Urothelium cell line (cell line): ENCODE data around the gene DENND1A.
"Not testable (repeated sequence)": the region's sequence is repeated elsewhere in the genome, so short reads cannot be mapped to it uniquely, and the experiment has no call there.

ENCODE experiments used
- DNase-seq: peaks from one replicate; pipeline ENCODE4 v3.0.0; 2011; ENCODE audit warnings: low spot score, mixed read lengths
- FAIRE-seq: peaks from 2 replicates; lab custom pipeline; 2011; peaks lifted over from hg19 to GRCh38; lab: Jason Lieb, UNC

DENND1A gene

DNA sequence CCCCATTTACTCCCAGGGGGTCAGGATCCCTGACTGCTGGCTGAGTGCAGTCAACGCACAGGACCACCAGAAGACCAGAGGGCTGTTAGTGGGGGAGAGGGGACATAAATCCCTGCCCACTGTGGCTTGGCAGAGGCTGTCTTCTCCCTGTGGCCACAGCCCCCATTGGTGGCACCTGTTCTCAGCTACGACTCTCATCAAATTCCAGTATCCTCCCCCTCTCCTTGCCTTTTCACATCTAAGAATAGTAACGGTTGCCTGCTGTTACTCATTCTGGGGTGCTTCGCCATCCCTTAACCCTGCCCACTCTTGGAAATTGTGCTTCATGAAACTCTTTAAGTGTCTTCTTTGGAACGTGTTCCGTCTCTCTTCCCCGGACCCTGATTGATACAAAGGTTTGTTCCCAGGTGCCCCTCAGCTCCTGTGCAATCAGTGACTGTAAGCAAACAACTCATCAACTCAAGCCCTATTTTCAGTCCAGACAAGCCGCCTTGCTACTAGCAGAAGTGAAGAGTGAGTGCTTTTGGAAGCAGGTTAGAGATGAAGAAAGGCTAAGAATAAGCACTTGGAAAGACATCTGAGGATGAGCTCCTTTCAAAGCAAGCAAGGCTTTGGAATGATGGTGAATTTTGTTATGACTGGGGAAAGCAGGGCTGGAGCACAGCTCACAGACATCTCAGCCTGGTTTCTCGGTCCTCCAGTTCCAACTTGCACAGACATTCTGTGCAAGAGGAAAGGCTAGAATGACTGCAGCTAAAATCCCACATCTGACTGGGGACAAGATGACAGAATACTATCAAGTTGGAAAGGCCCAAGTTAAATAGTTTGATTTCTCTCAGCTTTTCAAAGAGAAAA, 22.9 kb upstream of the DENND1A start:
- DNase-seq (no peak), FAIRE-seq (no peak)

DNA sequence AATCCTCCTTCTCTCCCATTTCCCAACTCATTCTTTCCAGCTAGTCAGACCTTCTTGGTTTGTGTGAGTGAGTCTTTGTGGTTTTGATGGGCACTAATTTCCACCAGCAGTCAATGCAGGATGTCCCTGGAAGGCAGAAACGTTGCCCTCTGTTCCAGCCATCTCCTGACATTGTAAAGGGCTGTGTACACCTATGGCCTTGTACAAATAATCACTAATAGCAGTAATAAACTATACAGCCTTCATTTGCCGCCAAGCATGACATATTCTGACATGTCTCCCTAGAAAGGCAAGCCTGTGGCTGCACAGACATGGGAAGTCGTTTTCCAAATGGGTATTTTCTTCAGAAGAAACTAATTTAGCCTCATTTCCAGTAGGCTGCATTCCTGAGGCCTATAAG, 18.4 kb upstream of the DENND1A start:
- FAIRE-seq, result no peak

DNA sequence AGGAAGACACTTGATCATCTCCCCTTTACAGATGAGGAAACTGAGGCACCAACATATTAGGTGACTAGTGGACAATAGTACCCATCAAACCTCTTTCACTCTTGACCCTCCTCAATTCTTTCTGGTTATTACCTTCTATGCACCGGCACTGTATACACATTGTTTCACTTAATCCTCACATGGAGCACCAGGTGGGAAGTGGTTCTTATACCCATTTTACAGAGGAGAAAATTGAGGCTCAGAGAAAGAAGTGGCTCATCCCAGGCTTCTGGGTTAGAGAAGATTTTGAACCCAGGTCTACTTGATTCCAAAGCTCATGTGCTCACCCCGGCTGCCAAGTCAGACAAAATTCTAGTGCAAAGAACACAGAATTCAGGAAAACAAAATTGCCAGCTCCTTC, 17.4 kb upstream of the DENND1A start:
- DNase-seq (no peak), FAIRE-seq (no peak)

More for the DNA sequence above, 18.4 kb upstream of the DENND1A start:
- DNase-seq, result no peak

DNA sequence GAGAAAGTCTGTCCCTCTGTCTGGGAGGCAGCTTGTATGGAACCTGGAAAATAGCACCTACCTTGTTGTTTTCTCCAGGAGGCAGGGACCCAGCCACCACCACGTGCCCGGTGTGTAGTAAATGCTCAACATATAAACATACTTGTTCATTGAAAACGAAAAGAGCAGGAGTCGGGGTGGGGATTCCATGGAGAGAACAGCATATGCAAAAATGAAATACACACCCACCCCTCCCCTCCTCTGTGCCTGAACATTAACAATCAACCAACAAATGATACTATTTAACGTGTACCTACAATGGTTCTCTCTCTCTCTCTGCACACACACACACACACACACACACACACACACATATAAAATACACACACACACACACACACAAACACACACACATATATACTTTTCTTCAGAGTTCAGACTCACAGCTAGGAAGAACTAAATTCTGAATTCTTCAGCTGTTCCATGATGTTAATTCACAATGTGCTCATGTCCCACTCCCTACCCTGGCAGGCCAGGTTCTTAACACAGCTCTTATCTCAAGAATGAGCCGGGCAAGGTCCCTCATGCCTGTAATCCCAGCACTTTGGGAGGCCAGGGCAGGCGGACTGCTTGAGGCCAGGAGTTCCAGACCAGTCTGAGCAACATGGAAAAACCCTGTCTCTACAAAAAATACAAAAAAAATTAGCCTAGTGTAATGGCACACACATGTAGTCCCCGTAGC, 16.3 kb upstream of the DENND1A start:
- FAIRE-seq, result no peak
- no peak for DNase-seq

DNA sequence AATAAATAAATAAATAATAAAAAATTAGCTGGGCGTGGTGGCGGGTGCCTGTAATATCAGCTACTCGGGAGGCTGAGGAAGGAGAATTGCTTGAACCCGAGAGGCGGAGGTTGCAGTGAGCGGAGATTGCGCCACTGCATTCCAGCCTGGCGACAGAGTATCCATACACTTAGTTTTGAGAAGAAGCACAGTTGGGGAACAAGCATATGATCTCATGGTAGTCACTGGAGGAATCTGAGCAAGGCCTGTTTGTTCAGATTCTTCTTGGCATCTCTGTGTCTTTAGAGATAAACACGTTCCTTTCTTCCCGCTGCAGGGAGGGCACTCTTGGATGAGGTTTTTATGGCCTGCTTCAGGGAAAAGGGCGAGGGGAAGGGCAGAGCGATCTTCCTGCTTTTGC, 15.6 kb upstream of the DENND1A start:
- DNase-seq (no peak), FAIRE-seq (no peak)

DNA sequence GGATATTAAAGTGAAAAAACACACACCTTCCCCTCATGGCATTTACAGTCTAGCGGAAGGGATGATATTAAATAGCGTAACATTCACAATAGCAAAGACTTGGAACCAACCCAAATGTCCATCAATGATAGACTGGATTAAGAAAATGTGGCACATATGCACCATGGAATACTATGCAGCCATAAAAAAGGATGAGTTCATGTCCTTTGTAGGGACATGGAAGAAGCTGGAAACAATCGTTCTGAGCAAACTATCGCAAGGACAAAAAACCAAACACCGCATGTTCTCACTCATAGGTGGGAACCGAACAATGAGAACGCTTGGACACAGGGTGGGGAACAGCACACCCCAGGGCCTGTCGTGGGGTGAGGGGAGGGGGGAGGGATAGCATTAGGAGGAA, 14.5 kb upstream of the DENND1A start:
- not testable (repeated sequence) for FAIRE-seq, DNase-seq

DNA sequence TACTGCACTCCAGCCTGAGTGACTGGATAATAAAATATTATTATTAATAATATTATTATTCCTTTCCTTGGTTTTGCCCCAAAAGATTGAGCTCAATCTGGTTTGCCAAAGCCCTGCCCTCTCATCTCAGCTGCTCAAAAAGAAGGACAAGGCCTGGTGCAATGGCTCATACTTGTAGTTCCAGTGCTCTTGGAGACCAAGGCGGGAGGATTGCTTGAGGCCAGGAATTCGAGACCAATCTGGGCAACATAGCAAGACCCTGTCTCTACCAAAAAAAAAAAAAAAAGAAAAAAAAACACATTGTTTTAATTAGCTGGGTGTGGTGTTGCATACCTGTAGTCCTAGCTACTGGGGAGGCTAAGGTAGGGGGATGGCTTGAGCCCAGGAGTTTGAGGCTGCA, 13.7 kb upstream of the DENND1A start:
- DNase-seq, result no peak
- FAIRE-seq, result no peak

DNA sequence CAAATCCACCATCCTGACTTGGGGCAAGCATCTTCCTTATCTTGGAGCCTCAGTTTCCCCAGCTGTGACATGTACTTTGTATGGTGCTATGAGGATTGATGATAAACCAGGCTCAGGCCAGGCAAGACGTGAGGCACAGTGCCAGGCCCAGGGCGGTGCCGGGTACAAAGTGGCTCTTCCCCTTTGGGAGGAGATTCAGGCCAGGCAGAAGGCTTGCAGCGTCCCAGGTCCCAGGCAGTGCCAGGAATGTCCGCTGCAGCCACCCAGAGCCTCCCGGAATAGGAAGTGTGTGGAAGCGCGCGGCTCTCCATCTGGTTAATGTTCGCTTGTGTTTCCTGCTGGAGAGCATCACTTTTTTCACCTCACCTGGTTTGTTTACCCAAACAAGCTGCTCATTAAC, 12.6 kb upstream of the DENND1A start:
- no peak for DNase-seq
- FAIRE-seq, result no peak

DNA sequence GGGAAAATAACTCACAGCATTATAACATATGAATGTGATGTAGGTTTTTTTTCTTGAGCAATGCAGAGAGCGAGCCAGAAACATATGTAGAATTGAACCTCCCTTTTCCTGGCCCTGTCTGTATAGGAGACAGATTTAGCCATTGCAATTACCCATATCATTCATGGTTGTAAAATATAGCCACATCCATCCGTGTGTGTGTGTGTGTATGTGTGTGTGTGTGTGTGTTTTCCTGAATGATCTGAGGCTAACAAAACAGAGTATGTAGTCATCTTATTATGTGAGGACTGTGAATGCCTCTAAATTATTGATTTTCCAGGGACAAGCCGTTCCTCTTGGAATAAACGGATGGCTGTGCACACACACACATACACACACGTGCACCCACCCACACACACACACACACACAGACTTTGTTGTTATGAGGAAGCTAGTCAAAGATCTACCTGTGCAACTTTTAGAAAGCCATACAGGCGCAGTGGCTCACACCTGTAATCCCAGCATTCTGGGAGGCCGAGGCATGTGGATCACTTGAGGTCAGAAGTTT, 11.7 kb upstream of the DENND1A start:
- FAIRE-seq (no peak), DNase-seq (no peak)

DNA sequence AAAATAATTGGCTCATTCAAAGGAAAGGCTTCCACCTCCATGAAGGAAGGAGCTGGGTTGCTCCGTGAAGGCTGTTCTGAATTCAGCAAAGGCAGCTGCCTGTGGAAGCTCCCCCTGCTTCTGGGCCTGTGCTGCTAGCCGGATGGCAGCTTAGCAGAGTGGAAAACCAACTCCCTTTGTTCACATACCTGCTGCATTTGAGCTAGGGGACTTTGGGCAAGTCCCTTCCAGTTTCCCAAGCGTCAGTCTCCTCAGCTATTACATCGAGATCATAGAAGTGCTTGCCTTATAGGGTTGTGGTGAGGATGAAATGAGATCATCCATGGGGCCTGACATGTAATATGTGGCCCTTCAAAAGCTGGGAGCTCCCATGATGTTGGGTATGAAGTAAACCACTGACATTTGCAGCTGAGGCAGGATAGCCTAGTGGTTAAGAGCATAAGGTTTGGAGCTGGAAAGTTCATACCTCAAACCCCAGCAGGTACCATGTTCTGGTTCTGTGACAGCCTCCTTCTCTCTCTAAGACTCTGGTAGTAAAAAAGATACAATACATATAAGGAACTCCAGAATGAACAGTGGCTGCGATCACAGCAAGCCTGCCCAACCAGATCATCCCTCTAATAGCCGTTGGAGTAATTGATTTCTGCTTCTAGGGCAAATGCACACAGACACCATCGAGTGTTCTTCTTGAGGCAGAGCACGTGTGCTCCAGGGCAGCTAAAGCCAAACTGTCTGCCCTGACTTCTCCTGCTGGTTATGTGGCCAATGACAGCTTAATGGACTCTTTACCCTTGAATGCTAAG, 11.0 kb upstream of the DENND1A start:
- DNase-seq (no peak), FAIRE-seq (no peak)

DNA sequence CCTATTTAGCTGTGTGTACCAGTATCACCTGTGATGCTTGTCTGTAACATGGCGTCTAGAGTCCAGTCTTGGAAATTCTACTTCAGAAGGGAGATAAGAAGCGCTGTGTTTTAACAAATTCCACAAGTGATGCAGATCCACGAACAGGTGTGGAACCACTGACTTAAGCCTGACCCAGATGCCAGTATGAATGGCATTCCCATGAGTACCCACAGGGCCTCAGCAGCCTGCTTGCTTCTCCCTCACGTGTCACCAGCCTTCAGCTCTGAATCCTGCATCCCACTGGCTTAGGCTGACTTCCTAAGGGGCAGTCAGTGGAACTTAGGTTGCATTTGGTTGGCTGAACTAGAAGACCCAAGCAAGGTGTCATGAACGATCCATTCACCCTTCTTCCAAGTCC, 8.5 kb upstream of the DENND1A start:
- DNase-seq (no peak), FAIRE-seq (no peak)

DNA sequence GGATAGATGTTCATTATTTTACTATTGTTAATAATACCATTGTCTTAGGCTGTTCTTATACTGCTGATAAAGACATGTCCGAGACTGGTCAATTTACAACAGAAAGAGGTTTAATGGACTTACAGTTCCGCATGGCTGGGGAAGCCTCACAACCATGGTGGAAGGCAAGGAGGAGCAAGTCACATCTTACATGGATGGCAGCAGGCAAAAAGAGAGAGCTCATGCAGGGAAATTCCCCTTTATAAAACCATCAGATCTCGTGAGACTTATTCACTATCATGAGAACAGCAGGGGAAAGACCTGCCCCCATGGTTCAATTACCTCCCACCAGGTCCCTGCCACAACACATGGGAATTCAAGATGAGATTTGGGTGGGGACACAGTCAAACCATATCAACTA, 6.6 kb upstream of the DENND1A start:
- not testable (repeated sequence) for FAIRE-seq, DNase-seq

DNA sequence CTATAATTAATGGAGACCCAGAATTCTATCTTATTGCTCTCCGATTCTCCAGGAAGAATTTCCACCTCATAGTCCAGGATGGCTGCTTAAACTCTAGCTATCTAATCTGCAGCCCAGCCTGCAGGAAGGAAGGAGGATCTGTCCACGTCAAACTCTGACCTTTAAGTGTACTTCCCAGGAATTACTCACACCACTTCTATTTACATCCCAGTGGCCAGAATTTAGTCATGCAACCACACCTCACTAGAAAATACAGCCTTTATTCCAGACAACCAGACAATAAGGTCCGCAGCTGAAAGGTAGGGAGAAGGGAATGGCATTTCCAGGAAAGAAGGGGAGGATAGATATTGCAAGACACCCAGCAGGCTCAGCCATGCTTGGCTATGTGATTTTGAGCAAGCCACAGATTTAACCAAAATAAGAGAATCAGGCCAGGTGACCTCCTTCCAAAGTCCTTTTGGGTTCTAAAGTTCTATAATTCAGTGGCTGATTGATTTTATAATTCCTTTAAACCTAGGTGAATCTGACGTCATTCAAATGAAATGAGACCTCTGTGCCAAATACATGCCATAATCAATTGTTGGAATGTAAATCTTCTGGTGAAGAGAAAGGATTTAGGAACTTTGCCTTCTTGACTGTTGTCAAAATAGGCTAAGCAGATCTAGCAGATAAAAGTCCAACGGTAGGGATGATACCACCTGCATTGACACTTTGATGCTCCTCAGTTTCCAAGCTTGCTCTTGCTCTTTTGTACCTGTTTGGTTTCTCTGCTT, 3.7 kb upstream of the DENND1A start:
- DNase-seq (peak; percentile 64), FAIRE-seq (no peak)

DNA sequence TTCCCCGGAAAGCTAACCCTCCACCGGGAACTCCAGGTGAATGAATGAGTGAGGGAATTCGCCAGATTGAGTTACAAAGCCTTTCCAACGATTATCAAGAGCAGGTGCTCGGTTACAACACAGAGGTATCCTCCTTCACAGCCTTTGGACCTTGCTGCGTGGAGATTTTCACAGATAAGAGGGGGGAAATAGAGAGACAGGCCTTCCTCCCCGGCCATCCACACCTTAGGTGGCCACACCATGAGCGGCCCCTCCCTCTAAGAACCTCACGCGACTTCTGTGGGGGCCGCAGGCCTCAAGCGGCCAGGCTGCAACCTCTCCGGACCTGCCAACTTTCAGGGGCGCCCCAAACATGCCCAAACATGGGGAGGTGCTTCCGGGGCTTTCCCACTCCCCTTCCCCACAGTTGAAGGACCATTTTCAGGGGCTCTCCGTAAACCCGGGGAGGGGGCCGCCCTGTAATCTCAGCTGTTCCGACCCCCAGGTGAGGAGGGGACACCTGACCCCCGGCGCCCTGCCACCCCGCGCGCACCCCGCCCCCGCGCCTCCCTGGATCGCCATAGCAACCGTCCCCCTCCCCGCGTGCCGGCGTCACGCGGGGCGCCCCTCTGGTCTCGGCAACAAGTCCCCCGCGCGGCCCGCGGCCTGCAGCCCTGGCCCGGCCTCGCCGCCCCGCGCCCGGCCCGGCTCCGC, 603 bp downstream of the DENND1A start:
- DNase-seq (no peak), FAIRE-seq (no peak)

DNA sequence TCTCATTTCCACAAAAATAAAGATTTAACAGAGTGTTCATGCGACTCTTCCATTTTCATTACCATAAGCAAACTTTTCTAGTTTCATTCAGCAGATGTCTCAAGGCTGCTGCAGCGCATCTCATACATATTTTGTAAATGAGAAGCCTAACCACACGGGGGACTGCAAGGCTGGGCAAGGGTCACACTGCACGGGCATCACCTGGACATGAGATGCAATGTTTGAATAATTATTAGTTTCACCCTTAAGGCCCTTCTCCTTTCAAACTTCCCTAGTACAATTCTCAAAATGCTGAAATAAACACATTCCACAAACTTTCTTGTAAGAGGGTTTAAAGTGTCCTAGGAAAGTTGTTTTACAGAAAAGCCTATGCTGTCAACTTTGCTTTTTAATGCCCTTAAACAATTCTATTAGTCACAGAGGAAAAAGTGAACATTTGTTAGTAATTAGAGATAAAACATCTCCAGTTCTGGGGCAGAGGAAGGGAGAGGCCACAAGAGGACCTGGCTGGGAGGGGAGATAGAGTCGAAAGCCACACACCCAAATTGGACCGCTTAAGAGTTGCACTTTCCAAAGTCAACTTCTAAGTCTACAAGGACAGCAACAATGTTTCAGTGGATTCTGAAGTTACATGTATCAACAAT, 1.3 kb downstream of the DENND1A start:
- no peak for FAIRE-seq
- no peak for DNase-seq

DNA sequence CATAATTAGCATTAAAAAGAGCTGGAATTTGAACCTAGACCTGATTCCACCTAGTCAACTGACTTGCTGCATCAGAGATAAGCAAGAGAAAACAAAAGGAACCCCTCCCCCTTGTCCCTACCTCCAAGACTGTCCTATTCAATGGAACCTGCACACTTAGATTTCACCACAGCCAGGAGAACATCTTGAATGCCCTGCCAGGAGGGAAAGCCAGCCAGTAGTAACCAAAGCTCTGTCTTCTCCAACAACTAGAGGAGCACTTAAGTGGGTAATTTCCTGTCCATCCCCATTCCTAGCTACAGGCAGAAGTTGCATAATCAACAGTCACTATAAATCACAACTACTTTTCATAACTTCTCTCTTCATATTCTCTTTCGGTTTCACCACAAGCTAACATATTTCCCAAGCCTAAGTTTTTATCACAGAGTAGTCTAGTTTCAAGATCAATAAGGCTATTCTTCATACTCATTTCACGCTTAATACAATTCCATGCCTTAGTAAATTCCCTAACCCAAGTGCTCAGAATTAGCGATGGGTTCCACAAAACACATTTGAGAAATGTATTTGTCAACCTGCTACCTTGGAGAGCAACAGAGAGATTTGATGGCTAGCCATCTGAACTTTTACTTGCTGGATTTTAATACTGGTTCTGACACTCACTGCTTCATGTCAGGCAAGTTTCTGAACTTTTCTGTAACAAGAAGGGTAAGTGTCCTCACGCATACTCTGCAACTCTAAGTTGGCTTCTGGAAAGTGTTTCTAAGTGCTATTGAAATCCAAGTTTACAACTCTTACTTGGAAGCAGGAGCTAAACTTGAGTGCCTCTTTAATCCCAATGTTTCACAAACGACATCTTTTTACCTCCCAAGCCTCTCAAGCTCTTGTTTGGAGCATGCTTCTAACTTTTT, 2.0 kb downstream of the DENND1A start:
- no peak for DNase-seq

DNA sequence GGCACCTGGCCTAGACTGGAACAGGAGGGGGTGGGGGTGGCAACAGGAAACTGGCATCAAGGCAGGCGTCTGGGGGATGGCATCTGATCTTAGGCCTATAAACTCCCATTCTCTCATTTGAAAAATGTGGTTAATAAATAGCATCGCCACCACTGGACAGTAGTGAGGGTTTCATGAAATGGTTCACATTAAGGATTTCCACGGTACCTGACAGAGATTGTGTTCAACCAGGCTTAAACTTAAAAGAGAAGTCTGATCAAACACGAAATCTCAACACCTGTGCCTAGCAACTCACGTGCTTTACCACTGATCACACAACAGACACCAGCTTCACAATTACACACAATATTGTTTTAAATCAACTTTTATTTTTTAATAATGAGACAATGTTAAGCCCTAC, 3.0 kb downstream of the DENND1A start:
- DNase-seq, result no peak

More for the DNA sequence above, 2.0 kb downstream of the DENND1A start:
- FAIRE-seq, result no peak

DNA sequence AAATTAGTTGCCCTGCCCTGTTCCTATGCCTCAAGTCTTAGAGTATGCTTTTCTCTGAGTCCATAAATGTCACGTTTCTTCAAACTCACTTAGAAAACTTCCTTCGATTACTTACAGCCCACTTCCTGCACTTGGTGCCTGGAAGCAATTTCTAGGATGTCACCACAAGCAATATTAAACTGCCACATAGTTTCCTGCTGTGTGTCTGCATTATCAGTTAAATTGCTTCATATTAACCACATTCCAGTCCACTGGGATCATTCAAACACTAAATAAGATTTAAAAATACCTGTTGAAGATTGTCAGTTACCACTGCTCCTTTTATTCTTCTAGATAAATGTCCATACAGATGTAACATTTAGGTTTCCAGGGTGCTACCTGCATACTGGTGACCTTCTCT, 4.1 kb downstream of the DENND1A start:
- FAIRE-seq (no peak), DNase-seq (no peak)

More for the DNA sequence above, 3.0 kb downstream of the DENND1A start:
- FAIRE-seq, result no peak
